Epithelial cell of esophagus (primary cell): ENCODE data around the gene MC1R.
"Not testable (repeated sequence)": the region's sequence is repeated elsewhere in the genome, so short reads cannot be mapped to it uniquely, and the experiment has no call there.

Source experiments
- DNase-seq: peaks from one replicate; pipeline ENCODE4 v3.0.0; 2010; ENCODE audit warnings: low read depth
- H3K4me3 ChIP-seq: 2 replicates; pipeline ENCODE4 v1.5.1; 2011; ENCODE audit warnings: mild to moderate bottlenecking, low read length, control low read depth
- TF ChIP-seq, protein P1 (sequence below): IDR thresholded peaks from 2 replicates; pipeline ENCODE4 v1.5.1; 2011; ENCODE audit warnings: low read depth, mild to moderate bottlenecking, low read length, control low read depth, inconsistent platforms; ENCODE audit not compliant: insufficient read depth; ENCODE audit errors: missing control alignments

Gene MC1R

DNA sequence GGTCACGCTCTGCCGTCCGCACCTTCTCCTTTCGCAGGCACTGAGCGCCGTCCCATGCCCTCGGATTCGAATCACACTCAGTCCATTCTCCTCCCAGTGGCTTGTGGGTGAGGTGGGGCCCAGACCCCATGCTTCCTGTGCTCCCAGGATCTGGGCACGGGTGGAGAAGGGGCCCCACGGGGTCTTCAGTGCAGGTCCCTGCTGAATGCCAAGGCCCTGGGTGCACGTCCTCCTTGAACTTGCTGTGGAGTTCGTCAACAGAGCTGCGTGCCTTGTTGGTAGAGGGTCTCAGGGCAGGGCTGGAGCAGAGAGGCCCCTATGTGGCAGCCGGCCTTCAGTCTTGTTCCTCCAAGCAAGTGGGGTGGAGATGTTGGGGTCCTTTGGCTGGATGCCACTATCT lies 7.3 kb upstream of the MC1R start:
- TF ChIP-seq, protein P1, sequence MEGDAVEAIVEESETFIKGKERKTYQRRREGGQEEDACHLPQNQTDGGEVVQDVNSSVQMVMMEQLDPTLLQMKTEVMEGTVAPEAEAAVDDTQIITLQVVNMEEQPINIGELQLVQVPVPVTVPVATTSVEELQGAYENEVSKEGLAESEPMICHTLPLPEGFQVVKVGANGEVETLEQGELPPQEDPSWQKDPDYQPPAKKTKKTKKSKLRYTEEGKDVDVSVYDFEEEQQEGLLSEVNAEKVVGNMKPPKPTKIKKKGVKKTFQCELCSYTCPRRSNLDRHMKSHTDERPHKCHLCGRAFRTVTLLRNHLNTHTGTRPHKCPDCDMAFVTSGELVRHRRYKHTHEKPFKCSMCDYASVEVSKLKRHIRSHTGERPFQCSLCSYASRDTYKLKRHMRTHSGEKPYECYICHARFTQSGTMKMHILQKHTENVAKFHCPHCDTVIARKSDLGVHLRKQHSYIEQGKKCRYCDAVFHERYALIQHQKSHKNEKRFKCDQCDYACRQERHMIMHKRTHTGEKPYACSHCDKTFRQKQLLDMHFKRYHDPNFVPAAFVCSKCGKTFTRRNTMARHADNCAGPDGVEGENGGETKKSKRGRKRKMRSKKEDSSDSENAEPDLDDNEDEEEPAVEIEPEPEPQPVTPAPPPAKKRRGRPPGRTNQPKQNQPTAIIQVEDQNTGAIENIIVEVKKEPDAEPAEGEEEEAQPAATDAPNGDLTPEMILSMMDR, result no peak
- no peak overlapping the region for H3K4me3 ChIP-seq
- no peak for DNase-seq

DNA sequence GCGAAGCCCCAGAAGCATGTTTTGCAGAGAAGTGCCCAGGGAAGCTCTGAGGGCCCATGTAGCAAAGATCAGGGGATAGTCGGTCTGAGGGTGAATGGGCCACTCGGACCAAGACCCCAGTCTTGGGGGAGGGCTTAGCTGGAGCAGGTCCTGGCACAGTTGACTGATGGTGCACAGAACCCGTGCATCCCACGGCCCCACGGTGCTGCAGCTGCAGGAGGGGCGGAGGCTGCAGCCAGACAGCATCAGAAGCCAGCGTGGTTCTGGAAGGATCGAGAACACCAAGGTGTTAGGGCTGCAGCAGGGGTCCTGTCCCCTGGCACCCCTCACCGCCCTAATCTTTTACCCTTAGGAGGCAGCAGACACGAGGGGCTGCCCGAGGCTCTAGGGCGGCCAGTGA lies 6.5 kb upstream of the MC1R start:
- no peak for DNase-seq
- TF ChIP-seq, protein P1, result no peak
- H3K4me3 ChIP-seq, result no peak overlapping the region

DNA sequence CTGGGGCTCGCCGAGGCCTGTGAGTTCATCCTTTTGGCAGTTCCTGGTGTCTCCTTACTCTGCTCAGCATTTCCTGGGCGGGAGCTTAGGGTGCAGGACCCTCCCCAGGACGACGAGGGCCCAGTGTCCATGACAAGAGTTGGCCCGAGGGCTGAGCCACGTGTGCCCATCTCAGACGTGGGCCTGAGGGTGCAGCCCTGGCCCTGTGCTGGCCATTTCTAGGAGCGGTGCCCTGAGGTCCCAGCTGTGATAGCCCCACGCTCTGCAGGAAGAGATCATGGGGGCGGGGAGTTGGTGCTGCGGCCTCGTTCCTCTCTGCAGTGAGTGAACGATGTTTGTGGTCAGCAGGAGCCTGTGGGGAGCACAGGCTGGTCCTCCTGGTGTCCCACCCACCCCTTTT lies 6.0 kb upstream of the MC1R start:
- DNase-seq, result no peak
- no peak overlapping the region for H3K4me3 ChIP-seq
- TF ChIP-seq, protein P1, result no peak

DNA sequence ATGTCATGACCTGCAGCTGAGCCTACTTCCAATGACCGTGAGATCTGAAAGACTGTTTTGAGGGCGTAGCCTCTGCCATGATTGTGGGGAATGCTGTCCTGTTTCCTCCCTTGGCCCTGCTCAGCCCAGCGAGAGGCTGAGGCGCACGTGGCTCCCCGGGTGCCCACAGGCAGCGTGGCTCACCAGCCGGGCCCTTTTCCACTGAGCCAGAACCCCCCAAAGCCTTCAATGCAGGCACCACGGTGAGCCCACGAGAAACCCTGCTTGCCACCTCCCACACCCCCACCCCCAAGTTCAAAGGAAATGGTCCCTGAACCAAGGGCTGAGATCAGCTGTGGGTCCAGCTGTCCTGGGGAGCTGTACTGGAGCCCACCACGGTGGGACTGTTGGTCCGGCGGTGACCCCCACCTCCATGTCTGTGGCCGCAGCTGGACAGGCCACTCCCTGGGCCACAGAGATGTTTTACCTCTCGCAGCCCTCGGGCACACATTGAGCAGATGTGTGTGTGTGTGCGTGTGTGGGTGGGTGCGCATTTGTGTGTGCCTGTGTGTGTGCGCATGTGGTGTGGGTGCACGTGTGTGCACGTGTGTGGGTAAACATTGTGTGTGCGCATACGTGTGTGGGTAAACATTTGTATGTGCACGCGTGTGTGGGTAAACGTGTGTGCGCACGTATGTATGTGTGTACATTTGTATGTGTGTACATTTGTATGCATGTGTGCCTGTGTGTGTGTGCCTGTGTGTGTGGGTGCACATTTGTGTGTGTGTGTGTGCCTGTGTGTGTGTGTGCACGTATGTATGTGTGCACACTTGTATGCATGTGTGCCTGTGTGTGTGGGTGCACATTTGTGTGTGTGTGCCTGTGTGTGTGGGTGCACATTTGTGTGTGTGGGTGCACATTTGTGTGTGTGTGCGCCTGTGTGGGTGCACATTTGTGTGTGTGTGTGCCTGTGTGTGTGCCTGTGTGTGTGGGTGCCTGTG lies 5.0 kb upstream of the MC1R start:
- no peak overlapping the region for H3K4me3 ChIP-seq
- no peak for DNase-seq
- TF ChIP-seq, protein P1, result no peak

DNA sequence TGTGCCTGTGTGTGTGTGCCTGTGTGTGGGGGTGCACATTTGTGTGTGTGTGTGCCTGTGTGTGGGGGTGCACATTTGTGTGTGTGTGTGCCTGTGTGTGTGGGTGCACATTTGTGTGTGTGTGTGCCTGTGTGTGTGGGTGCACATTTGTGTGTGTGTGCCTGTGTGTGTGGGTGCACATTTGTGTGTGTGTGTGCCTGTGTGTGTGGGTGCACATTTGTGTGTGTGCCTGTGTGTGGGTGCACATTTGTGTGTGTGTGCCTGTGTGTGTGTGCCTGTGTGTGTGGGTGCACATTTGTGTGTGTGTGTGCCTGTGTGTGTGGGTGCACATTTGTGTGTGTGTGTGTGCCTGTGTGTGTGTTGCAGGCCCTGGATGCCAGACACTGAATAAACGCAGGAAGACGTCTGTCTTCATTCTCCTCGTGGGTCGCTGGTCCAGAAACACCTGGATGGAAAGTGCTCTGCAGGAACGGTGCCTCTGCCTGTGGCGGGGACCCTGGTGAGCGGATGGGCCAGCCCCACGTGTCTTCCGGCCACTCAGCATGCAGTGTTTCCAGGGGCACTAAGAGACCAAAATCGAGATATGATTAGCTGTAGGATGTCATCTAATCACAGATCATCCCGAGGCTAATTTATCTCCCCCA lies 3.9 kb upstream of the MC1R start:
- DNase-seq, H3K4me3 ChIP-seq: not testable (repeated sequence)

DNA sequence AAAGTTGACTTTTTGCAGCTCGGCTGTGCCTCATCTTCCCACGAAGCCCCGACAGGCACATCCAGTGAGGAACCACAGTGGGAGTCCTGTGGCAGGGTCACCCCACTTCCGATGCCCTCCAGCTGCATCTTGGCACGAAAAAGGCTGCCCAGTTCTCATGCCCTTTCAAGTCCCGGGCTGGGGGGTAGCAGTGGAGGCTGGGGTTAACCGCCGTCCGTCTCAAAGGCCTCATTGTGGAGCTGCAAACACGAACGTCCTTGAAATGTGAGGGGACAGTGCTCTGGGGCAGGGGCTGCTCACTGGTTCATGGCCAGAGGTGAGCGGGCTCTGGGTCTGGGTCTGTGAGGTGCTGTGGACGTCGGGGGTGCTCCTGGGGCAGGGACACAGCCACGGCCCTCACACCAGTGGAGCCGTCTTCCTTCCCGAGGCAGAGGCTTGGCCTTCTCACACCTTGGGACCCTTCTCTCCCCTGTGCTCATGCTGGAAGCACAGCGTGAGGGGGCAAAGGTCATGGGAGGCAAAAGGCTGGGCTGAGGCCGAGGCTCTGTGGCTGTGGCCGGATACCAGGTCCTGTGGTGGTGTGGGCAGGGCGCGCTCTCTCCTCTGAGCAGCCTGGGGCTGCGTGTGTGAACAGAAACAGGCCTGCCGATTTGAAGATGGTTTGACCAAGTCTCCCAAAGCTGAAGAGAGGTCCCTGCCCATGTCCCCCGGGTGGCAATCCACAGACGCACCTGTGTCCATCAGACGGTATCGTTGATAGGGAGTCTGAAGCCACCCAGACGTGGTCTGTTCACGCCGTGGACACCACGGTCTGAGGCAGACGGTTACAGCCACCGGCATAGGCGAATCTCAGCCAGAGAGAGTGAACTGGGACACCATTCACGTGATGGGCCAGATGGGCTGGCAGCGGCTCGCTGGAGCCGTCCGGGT lies 3.1 kb upstream of the MC1R start:
- no peak for DNase-seq
- TF ChIP-seq, protein P1, result no peak
- no peak overlapping the region for H3K4me3 ChIP-seq
